OCI-LY1 (cell line): Measurements from ENCODE around the gene PGM2L1.

Experiments used
- H2AFZ ChIP-seq: fragments of 200-600 bp; sonication (generic), shearing (Covaris generic); 2 replicates; pipeline ENCODE4 v1.6.0; 2014; ENCODE audit warnings: antibody characterized with exemption, mild to moderate bottlenecking, low read length
- H3F3A ChIP-seq: fragments of 200-600 bp; sonication (generic), shearing (Covaris generic); 2 replicates; pipeline ENCODE4 v1.6.0; 2014; ENCODE audit warnings: mild to moderate bottlenecking, antibody characterized with exemption, low read length, moderate library complexity; ENCODE audit not compliant: insufficient read depth
- H3K27ac ChIP-seq: fragments of 200-600 bp; sonication (generic); 2 replicates; pipeline ENCODE4 v1.5.1; 2014; ENCODE audit warnings: low read length, mixed run types, mild to moderate bottlenecking, low read depth; ENCODE audit not compliant: poor library complexity, severe bottlenecking
- H3K27me3 ChIP-seq: fragments of 200-600 bp; sonication (generic); 2 replicates; pipeline ENCODE4 v1.6.0; 2014; ENCODE audit warnings: antibody characterized with exemption, mild to moderate bottlenecking, low read length, moderate library complexity; ENCODE audit not compliant: insufficient read depth
- H3K36me3 ChIP-seq: fragments of 200-600 bp; sonication (generic); 2 replicates; pipeline ENCODE4 v1.6.1; 2014; ENCODE audit warnings: mild to moderate bottlenecking, antibody characterized with exemption, low read length, moderate library complexity, mixed read lengths; ENCODE audit not compliant: insufficient read depth
- H3K4me1 ChIP-seq: fragments of 200-600 bp; sonication (generic); 2 replicates; pipeline ENCODE4 v1.5.1; 2014; ENCODE audit warnings: mild to moderate bottlenecking, low read length, moderate library complexity; ENCODE audit not compliant: insufficient read depth, severe bottlenecking
- H3K4me2 ChIP-seq: fragments of 200-600 bp; sonication (generic), shearing (Covaris generic); 2 replicates; pipeline ENCODE4 v1.6.1; 2014; ENCODE audit warnings: low read length
- H3K4me3 ChIP-seq: fragments of 200-600 bp; sonication (generic); 2 replicates; pipeline ENCODE4 v1.5.1; 2014; ENCODE audit warnings: low read length, low read depth, mild to moderate bottlenecking, mixed read lengths; ENCODE audit not compliant: poor library complexity, severe bottlenecking
- H3K79me2 ChIP-seq: fragments of 200-600 bp; shearing (Covaris generic); 2 replicates; pipeline ENCODE4 v1.6.1; 2016; ENCODE audit warnings: mixed run types, low read length, mixed read lengths; ENCODE audit not compliant: insufficient read depth
- H3K9ac ChIP-seq: fragments of 200-600 bp; sonication (generic), shearing (Covaris generic); 2 replicates; pipeline ENCODE4 v1.6.1; 2014; ENCODE audit warnings: mild to moderate bottlenecking, low read length, mixed read lengths
- H3K9me2 ChIP-seq: fragments of 200-600 bp; sonication (generic), shearing (Covaris generic); 2 replicates; pipeline ENCODE4 v1.6.1; 2014; ENCODE audit warnings: low read depth, mild to moderate bottlenecking, low read length, mixed read lengths
- H3K9me3 ChIP-seq: fragments of 200-600 bp; shearing (Covaris generic); 2 replicates; pipeline ENCODE4 v1.6.1; 2014; ENCODE audit warnings: low read length, mixed read lengths
- H4K20me1 ChIP-seq: fragments of 200-600 bp; sonication (generic), shearing (Covaris generic); 2 replicates; pipeline ENCODE4 v1.6.0; 2016; ENCODE audit warnings: mild to moderate bottlenecking, low read length; ENCODE audit not compliant: insufficient read depth
- EZH2 ChIP-seq: fragments of 200-600 bp; sonication (generic), shearing (Covaris generic); IDR thresholded peaks from 2 replicates; pipeline ENCODE4 v1.8.0; 2017; ENCODE audit warnings: borderline replicate concordance, mixed run types, mild to moderate bottlenecking, antibody characterized with exemption, low read length, moderate library complexity, mixed read lengths
- TF ChIP-seq, protein P1 (sequence below): fragments of 200-600 bp; sonication (generic), shearing (Covaris generic); IDR thresholded peaks from 2 replicates; pipeline ENCODE4 v1.5.1; 2017; ENCODE audit warnings: mild to moderate bottlenecking, antibody characterized with exemption, low read length, moderate library complexity, mixed read lengths

PGM2L1 gene

DNA sequence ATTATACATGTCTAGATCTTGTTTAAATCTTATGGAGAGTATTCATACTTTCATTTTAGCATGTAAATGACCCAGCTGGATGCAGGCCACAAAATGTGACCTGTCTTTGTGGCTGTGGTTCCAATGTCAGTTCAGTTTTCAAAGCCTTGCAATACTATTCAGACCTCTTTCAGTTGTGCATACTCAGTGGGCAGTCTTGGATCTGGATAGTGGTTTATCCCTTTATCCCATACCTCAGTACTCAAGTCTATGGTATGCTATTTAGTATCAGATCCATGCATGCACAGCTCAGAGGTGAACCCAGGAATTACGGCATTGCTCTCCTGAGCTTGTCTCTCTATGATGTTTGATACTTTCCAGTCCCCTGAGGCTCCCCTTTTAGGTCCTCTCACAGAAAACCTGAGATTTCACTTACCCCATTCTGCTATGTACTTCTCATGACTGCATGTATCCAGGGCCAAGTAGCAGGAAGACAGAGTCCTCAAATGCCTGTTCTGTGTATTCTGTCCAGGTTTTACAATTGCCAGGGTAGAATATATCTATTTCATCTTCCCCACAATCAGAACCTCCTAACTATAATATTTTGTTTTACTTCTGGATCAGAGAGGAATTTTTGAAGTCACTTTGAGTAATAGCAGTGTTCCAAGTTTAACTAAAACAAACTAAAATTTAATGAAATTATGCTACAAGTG is 79.8 kb downstream of the PGM2L1 start:
- Histone ChIP-seq H3K79me2 (no peaks in the 10 kb centered on the region), H3K4me1 (no peaks in the 10 kb centered on the region), H3K27me3 (no peaks in the 10 kb centered on the region), H4K20me1 (no peaks in the 10 kb centered on the region), H3K4me3 (no peak overlapping the region), H3F3A (no peaks in the 10 kb centered on the region), H3K9me2 (no peaks in the 10 kb centered on the region), H2AFZ (no peak overlapping the region), H3K27ac (no peak overlapping the region), H3K4me2 (no peak overlapping the region), H3K36me3 (no peaks in the 10 kb centered on the region), H3K9me3 (no peaks in the 10 kb centered on the region), H3K9ac (no peak overlapping the region)
- TF ChIP-seq, protein P1, sequence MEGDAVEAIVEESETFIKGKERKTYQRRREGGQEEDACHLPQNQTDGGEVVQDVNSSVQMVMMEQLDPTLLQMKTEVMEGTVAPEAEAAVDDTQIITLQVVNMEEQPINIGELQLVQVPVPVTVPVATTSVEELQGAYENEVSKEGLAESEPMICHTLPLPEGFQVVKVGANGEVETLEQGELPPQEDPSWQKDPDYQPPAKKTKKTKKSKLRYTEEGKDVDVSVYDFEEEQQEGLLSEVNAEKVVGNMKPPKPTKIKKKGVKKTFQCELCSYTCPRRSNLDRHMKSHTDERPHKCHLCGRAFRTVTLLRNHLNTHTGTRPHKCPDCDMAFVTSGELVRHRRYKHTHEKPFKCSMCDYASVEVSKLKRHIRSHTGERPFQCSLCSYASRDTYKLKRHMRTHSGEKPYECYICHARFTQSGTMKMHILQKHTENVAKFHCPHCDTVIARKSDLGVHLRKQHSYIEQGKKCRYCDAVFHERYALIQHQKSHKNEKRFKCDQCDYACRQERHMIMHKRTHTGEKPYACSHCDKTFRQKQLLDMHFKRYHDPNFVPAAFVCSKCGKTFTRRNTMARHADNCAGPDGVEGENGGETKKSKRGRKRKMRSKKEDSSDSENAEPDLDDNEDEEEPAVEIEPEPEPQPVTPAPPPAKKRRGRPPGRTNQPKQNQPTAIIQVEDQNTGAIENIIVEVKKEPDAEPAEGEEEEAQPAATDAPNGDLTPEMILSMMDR: no peak
- no peak for TF ChIP-seq EZH2

DNA sequence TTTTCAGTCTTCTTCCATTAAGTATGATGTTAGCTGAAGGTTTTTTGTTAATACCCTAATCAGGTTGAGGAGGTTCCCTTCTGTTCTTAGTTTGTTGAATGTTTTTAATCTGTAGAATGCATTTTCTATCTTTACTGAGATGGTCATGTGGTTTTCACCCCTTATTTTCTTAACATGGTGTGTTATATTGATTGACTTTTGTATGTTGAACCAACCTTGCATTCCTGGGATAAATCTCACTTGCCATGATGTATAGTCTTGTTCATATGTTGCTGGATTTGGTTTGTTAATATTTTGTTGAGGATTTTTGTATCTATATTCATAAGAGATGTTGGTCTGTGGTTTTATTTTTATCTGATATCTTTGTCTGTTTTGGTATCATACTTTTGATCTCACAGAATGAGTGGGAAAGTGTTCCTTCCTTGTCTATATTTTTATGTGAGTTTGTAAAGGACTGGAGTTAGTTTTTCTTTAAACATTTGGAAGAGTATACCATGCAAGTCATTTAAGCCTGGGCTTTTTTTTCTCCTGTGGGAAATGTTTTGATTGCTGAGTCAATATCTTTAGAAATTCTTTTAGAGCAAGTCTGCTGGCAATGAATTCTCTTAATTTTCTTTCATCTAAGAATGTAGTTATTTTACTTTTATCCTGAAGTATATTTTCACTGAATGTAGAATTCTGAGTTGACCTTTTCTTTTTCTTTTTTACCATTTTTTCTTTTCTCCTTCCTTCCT is 81.3 kb downstream of the PGM2L1 start:
- Histone ChIP-seq H3K9me3 (no peaks in the 10 kb centered on the region), H3K9me2 (no peaks in the 10 kb centered on the region), H2AFZ (no peak overlapping the region), H3K36me3 (no peaks in the 10 kb centered on the region), H3K4me2 (no peak overlapping the region), H3F3A (no peaks in the 10 kb centered on the region), H3K27ac (no peak overlapping the region), H3K27me3 (no peaks in the 10 kb centered on the region), H3K4me3 (no peak overlapping the region), H4K20me1 (no peaks in the 10 kb centered on the region), H3K4me1 (no peaks in the 10 kb centered on the region), H3K79me2 (no peaks in the 10 kb centered on the region), H3K9ac (no peak overlapping the region)
- TF ChIP-seq EZH2: no peak
- TF ChIP-seq, protein P1: no peak

DNA sequence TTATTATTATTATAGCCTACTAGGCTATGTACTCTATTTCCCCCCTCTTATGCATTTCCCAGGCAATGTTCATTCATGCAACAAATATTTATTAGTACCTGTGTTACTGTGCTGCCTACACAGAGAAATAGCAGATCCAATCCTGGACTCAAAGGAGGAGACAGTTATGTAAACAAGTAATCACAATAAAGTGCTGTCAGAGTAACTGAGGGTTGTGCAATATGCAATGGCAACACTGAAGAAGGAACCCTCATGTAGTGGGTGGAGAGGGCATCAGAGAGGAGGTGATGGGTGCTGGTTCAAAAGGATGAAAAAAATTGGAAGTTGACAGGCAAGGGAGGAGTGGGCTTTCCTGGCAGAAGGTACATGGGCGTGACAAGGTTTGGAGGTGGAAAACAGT is 85.9 kb downstream of the PGM2L1 start:
- no peak overlapping the region for H3K9ac ChIP-seq
- no peaks in the 10 kb centered on the region for H3K4me1 ChIP-seq
- no peaks in the 10 kb centered on the region for H4K20me1 ChIP-seq
- H3K9me3 ChIP-seq: no peaks in the 10 kb centered on the region
- no peaks in the 10 kb centered on the region for H3F3A ChIP-seq
- no peak overlapping the region for H3K4me3 ChIP-seq
- no peaks in the 10 kb centered on the region for H3K79me2 ChIP-seq
- no peaks in the 10 kb centered on the region for H3K27me3 ChIP-seq
- no peak for TF ChIP-seq EZH2
- TF ChIP-seq, protein P1: no peak
- H3K9me2 ChIP-seq: no peaks in the 10 kb centered on the region
- no peak overlapping the region for H2AFZ ChIP-seq
- no peak overlapping the region for H3K27ac ChIP-seq
- H3K4me2 ChIP-seq: no peak overlapping the region
- H3K36me3 ChIP-seq: no peaks in the 10 kb centered on the region
